DOHH2 (cell line): ENCODE data around the gene SERINC3.

Experiments
- H3F3A ChIP-seq: fragments of 200-600 bp; sonication (generic), shearing (Covaris generic); 2 replicates; pipeline ENCODE4 v1.6.0; 2016; ENCODE audit warnings: antibody characterized with exemption, mild to moderate bottlenecking; ENCODE audit not compliant: control insufficient read depth, insufficient read depth
- H3K27ac ChIP-seq: fragments of 200-600 bp; sonication (generic); 2 replicates; pipeline ENCODE4 v1.5.1; 2014; ENCODE audit warnings: low read depth, mild to moderate bottlenecking, low read length, moderate library complexity
- H3K27me3 ChIP-seq: fragments of 200-600 bp; sonication (generic); 2 replicates; pipeline ENCODE4 v1.6.1; 2014; ENCODE audit warnings: mild to moderate bottlenecking, low read length, mixed read lengths; ENCODE audit not compliant: control insufficient read depth
- H3K36me3 ChIP-seq: fragments of 200-600 bp; sonication (generic); 2 replicates; pipeline ENCODE4 v1.6.1; 2014; ENCODE audit warnings: mild to moderate bottlenecking, low read length, moderate library complexity, mixed read lengths; ENCODE audit not compliant: control insufficient read depth
- H3K4me1 ChIP-seq: fragments of 200-600 bp; sonication (generic); 2 replicates; pipeline ENCODE4 v1.6.1; 2014; ENCODE audit warnings: mild to moderate bottlenecking, low read length, mixed read lengths; ENCODE audit not compliant: control insufficient read depth
- H3K4me2 ChIP-seq: fragments of 200-600 bp; sonication (generic); 2 replicates; pipeline ENCODE4 v1.6.0; 2014; ENCODE audit warnings: mild to moderate bottlenecking, low read length, moderate library complexity
- H3K4me3 ChIP-seq: fragments of 200-600 bp; sonication (generic); 2 replicates; pipeline ENCODE4 v1.5.1; 2014; ENCODE audit warnings: mild to moderate bottlenecking, low read length, mixed read lengths
- H3K79me2 ChIP-seq: fragments of 200-600 bp; sonication (generic); 2 replicates; pipeline ENCODE4 v1.6.1; 2014; ENCODE audit warnings: mild to moderate bottlenecking, low read length, mixed read lengths; ENCODE audit not compliant: control insufficient read depth
- H3K9me2 ChIP-seq: fragments of 200-600 bp; sonication (generic); replicated peaks from 2 replicates; pipeline ENCODE4 v1.6.1; 2014; ENCODE audit warnings: mild to moderate bottlenecking, low read length, mixed read lengths; ENCODE audit not compliant: control insufficient read depth
- H3K9me3 ChIP-seq: fragments of 200-600 bp; sonication (generic); 2 replicates; pipeline ENCODE4 v1.6.1; 2014; ENCODE audit warnings: antibody characterized with exemption, low read length, mixed read lengths; ENCODE audit not compliant: control insufficient read depth, insufficient read depth
- H4K20me1 ChIP-seq: fragments of 200-600 bp; sonication (generic); 2 replicates; pipeline ENCODE4 v1.6.0; 2014; ENCODE audit warnings: low read depth, mild to moderate bottlenecking, antibody characterized with exemption, low read length, moderate library complexity; ENCODE audit not compliant: control insufficient read depth, insufficient read depth
- CTCF ChIP-seq: fragments of 200-600 bp; sonication (generic); IDR thresholded peaks from one replicate; pipeline ENCODE4 v1.5.1; 2014; ENCODE audit warnings: antibody characterized with exemption, mild to moderate bottlenecking, low read depth, low read length; ENCODE audit not compliant: poor library complexity, severe bottlenecking
- EZH2phosphoT487 ChIP-seq: fragments of 200-600 bp; sonication (generic); IDR thresholded peaks from 2 replicates; pipeline ENCODE4 v1.6.1; 2017; ENCODE audit warnings: borderline replicate concordance, mild to moderate bottlenecking, antibody characterized with exemption, low read length, moderate library complexity, mixed read lengths

The SERINC3 gene

DNA sequence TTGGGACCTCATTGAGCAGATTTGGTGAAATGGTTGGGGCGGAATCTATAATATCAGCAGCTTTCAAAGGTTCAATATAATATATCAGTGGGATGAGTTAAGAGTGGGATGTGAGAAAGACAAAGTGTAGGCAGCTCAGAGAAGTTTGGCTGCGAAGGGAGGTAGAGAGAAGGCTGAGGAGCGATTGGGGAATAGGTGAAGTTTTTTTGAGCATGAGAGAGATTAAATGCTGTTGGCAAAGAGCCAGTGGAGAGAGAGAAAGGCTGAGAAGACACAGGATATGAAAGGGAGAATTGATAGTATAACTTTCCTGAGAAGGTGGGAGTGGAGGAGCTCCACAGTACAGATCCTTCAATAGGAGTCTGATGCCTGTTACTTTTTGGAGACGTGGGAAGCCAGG is 12.1 kb upstream of the SERINC3 start:
- Histone ChIP-seq H3K36me3 (no peaks in the 10 kb centered on the region), H3K4me1 (peaks cover 37% of the 10 kb centered on the region), H3K79me2 (peaks cover 6% of the 10 kb centered on the region), H3F3A (peaks cover 6% of the 10 kb centered on the region; the same call in 1 of the 2 replicates), H4K20me1 (no peaks in the 10 kb centered on the region), H3K9me3 (no peaks in the 10 kb centered on the region), H3K27me3 (no peaks in the 10 kb centered on the region), H3K27ac (no peak overlapping the region), H3K4me3 (no peak overlapping the region), H3K4me2 (peak overlapping the region; percentile 12; the same call in 1 of the 2 replicates), H3K9me2 (no peaks in the 10 kb centered on the region)
- no peak for TF ChIP-seq CTCF
- TF ChIP-seq EZH2phosphoT487, result no peak

DNA sequence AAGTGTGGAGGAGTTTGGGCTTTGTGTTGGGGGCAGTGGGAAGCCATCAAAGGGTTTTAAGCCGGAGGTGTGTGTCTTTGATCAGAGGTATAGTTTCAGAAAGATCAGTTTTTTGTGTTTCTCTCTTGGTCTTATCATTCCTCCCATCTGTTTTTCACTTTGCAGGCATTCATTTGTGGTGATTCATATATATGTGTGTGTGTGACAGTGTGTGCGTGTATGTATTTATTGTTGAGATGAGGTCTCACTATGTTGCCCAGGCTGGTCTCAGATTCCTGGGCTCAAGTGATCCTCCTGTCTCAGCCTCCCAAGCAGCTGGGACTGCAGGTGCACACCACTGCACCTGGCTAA is 11.1 kb upstream of the SERINC3 start:
- H4K20me1 ChIP-seq, result no peaks in the 10 kb centered on the region
- H3F3A ChIP-seq, result peaks cover 6% of the 10 kb centered on the region; the same call in 1 of the 2 replicates
- H3K4me2 ChIP-seq, result peak overlapping the region; percentile 71
- no peaks in the 10 kb centered on the region for H3K9me2 ChIP-seq
- H3K4me1 ChIP-seq, result peaks cover 37% of the 10 kb centered on the region
- TF ChIP-seq EZH2phosphoT487, result no peak
- no peak for TF ChIP-seq CTCF
- H3K27me3 ChIP-seq, result no peaks in the 10 kb centered on the region
- peaks cover 6% of the 10 kb centered on the region for H3K79me2 ChIP-seq
- no peaks in the 10 kb centered on the region for H3K36me3 ChIP-seq
- no peak overlapping the region for H3K27ac ChIP-seq
- H3K4me3 ChIP-seq, result peak overlapping the region; percentile 77; the same call in 1 of the 2 replicates
- no peaks in the 10 kb centered on the region for H3K9me3 ChIP-seq

- Histone ChIP-seq H4K20me1 (no peaks in the 10 kb centered on the region), H3K27ac (no peak overlapping the region), H3K4me2 (peak overlapping the region; percentile 71), H3F3A (peaks cover 6% of the 10 kb centered on the region; the same call in 1 of the 2 replicates), H3K79me2 (peaks cover 6% of the 10 kb centered on the region), H3K9me3 (no peaks in the 10 kb centered on the region), H3K27me3 (no peaks in the 10 kb centered on the region), H3K9me2 (no peaks in the 10 kb centered on the region), H3K4me3 (peak overlapping the region; percentile 77), H3K4me1 (peaks cover 37% of the 10 kb centered on the region), H3K36me3 (no peaks in the 10 kb centered on the region)
- TF ChIP-seq CTCF, result no peak
- TF ChIP-seq EZH2phosphoT487, result no peak
Measured at GRCh38 chr20:44532259-44532980, 10.6 kb upstream of the SERINC3 start.
